ENCODE results near the gene SCYGR2.

- no peak for TF ChIP-seq EZH2 (IDR thresholded peaks at IDR 0.05; ENCODE audit: borderline replicate concordance, low read length)
- no peak for TF ChIP-seq CTCF (conservative IDR thresholded peaks at IDR 0.05 in 1 of 2, IDR thresholded peaks at IDR 0.05 in 1 of 2; ENCODE audit: extremely low read depth in 1 of 2, insufficient read depth in 1 of 2, low read depth in 1 of 2, low read length in 2 of 2)
These were observed 10.1 kb downstream of the SCYGR2 start for GRCh38 chr2:227608561-227609338.

Measured in mammary epithelial cell (primary cell).